ENCODE measurements around the gene ST3GAL3.

DNA sequence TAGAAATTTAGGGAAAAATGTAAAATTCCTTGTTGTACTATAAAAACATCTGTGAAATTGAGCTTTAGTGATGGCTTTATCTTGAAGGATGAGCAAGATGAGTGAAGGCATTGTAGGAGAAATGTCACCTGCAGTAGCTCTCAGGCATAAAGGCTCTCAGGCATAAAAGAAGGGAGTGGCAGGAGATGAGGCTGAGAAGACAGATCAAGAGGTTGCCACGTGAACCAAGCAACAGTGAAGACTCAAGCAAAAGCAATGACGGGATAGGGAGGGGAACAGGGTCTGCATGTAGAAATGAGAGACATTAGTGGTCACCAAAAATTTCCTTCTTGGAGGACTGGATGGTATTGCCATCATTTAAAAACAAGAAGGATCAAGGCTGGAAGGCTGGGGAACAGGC is 98.8 kb downstream of the ST3GAL3 start:
- TF ChIP-seq SMAD1 (IDR thresholded peaks at IDR 0.05; ENCODE audit: low read depth, partially characterized antibody) (no peak), POLR2A (IDR thresholded peaks at IDR 0.05; ENCODE audit: low read depth, low read length) (no peak), CTCF (IDR thresholded peaks at IDR 0.05 in 2 of 3, conservative IDR thresholded peaks at IDR 0.05 in 1 of 3; ENCODE audit: control insufficient read depth in 2 of 3, extremely low read depth in 1 of 3, insufficient read depth in 1 of 3, low read depth in 3 of 3, low read length in 3 of 3) (no peak), SUZ12 (IDR thresholded peaks at IDR 0.05; ENCODE audit: unreplicated experiment) (no peak), TCF7 (IDR thresholded peaks at IDR 0.05; ENCODE audit: borderline replicate concordance) (no peak), NRF1 (conservative IDR thresholded peaks at IDR 0.05; ENCODE audit: low read depth, low read length) (no peak)
- TF ChIP-seq, protein P1, sequence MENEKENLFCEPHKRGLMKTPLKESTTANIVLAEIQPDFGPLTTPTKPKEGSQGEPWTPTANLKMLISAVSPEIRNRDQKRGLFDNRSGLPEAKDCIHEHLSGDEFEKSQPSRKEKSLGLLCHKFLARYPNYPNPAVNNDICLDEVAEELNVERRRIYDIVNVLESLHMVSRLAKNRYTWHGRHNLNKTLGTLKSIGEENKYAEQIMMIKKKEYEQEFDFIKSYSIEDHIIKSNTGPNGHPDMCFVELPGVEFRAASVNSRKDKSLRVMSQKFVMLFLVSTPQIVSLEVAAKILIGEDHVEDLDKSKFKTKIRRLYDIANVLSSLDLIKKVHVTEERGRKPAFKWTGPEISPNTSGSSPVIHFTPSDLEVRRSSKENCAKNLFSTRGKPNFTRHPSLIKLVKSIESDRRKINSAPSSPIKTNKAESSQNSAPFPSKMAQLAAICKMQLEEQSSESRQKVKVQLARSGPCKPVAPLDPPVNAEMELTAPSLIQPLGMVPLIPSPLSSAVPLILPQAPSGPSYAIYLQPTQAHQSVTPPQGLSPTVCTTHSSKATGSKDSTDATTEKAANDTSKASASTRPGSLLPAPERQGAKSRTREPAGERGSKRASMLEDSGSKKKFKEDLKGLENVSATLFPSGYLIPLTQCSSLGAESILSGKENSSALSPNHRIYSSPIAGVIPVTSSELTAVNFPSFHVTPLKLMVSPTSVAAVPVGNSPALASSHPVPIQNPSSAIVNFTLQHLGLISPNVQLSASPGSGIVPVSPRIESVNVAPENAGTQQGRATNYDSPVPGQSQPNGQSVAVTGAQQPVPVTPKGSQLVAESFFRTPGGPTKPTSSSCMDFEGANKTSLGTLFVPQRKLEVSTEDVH (IDR thresholded peaks at IDR 0.05; ENCODE audit: low read depth, partially characterized antibody), result no peak
- TF ChIP-seq, protein P2, sequence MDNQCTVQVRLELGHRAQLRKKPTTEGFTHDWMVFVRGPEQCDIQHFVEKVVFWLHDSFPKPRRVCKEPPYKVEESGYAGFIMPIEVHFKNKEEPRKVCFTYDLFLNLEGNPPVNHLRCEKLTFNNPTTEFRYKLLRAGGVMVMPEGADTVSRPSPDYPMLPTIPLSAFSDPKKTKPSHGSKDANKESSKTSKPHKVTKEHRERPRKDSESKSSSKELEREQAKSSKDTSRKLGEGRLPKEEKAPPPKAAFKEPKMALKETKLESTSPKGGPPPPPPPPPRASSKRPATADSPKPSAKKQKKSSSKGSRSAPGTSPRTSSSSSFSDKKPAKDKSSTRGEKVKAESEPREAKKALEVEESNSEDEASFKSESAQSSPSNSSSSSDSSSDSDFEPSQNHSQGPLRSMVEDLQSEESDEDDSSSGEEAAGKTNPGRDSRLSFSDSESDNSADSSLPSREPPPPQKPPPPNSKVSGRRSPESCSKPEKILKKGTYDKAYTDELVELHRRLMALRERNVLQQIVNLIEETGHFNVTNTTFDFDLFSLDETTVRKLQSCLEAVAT (IDR thresholded peaks at IDR 0.05), result no peak

Measured in GM12878 (cell line).